Brain pericyte (primary cell): ENCODE data around the gene EVI2A.
"Not testable (repeated sequence)": the region's sequence is repeated elsewhere in the genome, so short reads cannot be mapped to it uniquely, and the experiment has no call there.

ENCODE experiments used
- DNase-seq: peaks from one replicate; pipeline ENCODE4 v3.0.0-alpha.2; 2012; ENCODE audit warnings: low read depth, low spot score

Gene EVI2A, protein sequence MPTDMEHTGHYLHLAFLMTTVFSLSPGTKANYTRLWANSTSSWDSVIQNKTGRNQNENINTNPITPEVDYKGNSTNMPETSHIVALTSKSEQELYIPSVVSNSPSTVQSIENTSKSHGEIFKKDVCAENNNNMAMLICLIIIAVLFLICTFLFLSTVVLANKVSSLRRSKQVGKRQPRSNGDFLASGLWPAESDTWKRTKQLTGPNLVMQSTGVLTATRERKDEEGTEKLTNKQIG

DNA sequence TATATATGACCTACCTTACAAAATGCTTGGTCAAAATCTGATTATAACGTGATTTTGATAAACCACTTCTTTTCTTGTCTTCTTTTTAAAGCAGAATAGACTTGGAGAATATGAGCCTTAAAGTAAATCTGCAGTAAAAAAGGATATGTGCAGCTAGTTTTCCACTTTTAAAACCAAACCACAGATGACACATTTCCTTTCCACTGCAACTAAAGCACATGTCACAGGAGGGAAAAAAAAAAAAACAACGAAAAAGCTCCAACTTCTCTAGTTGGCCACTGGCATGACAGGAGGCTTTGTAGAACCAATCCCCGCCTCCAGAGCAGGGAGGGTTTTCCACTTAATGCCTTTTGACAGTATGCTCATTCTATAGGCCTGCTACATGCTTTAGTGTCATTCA is at the start of gene EVI2A:
EVI2A (minus strand) TSS at position 142 of the 400 bp plus-strand sequence. CDS start 2,609 bp downstream, outside the sequence.
- no peak for DNase-seq

DNA sequence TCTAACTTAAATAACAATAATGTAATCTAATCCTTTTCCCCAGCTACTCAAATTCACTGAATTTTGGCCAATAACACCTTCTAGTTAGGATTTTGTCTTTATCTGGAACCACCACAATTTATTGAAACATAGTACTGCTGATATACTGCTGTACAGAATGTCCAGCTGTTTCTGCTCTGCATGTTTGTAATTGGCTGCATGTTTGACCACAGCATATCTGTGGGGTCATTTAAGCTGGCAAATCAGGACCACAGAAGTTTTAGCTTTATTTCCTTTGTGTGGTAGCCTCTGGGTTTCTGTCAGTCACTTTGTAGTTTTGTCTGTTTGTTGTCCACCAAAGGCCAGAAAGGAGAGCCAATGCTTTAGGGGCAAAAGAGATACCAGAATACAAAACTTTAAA is 47.8 kb upstream of the EVI2A start:
- no peak for DNase-seq

DNA sequence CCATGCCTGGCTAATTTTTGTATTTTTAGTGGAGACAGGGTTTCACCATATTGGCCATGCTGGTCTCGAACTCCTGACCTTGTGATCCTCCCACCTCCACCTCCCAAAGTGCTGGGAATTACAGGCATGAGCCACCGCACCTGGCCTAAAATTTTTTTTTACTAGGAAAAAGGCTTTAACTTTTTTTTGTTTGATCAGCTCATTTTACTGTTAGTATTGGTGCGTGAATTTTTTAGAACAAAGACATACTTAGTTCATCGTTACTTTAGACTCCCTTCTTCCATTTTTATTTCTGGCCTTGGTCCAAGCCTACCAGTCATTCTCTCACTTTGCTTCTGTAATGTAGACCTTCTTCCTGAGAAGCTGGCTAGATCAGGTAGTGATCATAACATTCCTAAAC is 44.7 kb upstream of the EVI2A start:
- no peak for DNase-seq

DNA sequence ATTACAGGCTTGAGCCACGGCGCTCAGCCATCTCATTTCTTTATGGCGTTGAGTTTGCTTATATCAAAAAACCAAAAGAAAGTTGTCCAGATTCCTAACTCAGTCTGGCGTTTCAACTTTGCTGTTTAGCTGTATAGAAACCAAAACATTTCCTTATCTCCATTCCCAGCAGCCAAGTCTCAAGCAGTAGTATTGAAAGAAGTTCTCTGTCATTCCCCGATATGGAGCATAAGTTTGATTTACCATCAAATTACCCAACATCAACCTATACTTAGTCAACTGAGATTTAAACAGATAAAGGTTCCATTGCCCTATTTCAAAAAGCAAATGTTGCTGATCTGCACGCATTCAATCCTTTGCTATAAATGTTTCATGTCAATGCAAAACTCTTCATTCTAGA is 42.6 kb upstream of the EVI2A start:
- DNase-seq, result no peak

DNA sequence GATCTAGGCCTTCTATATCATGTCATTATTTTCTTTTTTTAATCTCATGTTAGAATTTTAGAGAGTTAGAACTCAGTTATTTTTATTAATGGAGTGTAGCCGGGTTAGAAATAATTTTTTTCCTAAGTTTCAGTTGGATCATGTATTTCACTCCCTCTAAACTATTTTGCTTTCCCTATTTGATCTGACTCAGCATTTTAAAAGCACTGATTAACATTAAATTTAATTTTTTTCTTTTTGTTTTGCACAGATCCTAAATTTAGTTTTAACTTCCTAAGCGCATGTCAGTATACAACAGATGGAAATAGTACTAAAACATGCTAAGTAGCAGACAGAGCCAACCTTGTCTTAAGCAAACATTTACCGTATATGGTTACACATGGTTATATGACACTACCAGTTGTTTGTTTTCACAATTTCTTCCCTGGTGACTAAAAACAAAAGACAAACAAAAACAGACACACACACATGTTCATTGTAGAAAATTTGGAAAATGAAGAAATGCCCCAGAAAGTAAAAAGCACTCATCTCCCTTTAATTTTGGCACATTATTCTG is 36.5 kb upstream of the EVI2A start:
- DNase-seq, result no peak

DNA sequence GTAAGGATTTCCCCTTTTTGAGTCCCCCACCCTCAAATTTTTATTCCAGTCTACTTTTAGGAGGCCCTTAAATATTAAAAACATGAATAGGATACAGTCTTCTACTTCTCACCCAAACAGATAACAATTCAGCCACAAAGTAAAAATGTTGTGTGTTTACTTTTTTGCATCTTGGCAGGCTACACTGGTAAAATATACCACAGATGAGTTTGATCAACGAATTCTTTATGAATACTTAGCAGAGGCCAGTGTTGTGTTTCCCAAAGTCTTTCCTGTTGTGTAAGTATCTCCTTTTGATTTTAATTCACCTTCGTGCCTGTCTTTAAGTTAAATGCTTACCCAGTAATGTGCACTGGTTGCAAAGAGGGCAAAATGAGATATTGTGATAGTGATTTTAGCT is 35.7 kb upstream of the EVI2A start:
- no peak for DNase-seq

DNA sequence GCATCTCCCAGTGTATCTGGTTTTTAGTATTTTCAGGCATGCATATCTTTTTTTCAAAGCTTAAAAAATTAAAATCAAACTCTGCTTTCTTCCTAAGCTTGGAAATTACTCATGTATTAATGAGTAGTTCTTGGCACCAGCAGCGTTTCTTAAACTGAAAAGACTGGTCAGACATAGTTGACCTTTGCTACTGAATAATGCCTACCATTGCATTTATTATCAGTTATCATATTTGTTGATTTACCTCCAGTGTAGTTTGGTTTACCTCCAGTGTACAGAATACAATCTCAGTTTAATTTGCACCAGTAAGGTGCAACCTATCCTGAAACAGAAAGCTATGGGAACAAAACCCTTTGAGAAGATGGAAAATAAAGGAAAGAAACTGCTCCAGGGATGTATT is 34.5 kb upstream of the EVI2A start:
- DNase-seq, result no peak

DNA sequence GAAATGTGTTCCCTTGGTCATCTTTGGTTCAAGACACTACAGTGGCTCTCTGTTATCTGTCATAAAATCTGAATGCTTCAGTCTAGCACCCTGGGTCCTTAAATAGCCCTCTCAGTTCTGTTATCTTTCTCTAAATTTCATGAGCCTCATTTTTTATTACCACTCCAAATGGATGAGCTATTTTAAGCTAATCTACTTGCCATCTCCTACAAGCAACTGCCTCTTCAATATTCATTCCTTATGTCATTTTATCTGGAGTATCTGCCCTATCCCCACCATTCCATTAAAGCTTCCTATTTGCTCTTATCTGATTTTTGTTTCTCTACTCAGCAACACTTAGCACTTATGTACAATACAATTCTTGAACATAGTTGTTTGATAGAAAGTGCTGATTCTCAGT is 28.0 kb upstream of the EVI2A start:
- DNase-seq, result no peak

DNA sequence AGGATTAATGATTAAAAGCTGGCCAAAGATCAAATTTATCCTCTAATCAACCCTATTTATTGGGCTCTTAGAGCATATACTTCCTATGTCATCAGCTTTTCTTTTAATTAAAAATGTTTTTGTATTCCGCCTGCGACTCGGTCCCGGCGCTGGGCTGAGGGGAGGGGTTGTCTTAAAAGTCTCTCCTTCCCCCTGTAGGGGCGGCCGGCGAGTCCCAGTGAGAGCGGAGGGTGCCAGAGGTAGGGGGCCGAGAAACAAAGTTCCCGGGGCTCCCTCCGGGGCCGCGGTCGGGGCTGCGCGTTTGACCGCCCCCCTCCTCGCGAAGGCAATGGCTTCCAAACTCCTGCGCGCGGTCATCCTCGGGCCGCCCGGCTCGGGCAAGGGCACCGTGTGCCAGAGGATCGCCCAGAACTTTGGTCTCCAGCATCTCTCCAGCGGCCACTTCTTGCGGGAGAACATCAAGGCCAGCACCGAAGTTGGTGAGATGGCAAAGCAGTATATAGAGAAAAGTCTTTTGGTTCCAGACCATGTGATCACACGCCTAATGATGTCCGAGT is 23.8 kb upstream of the EVI2A start:
- DNase-seq, result not testable (repeated sequence)

DNA sequence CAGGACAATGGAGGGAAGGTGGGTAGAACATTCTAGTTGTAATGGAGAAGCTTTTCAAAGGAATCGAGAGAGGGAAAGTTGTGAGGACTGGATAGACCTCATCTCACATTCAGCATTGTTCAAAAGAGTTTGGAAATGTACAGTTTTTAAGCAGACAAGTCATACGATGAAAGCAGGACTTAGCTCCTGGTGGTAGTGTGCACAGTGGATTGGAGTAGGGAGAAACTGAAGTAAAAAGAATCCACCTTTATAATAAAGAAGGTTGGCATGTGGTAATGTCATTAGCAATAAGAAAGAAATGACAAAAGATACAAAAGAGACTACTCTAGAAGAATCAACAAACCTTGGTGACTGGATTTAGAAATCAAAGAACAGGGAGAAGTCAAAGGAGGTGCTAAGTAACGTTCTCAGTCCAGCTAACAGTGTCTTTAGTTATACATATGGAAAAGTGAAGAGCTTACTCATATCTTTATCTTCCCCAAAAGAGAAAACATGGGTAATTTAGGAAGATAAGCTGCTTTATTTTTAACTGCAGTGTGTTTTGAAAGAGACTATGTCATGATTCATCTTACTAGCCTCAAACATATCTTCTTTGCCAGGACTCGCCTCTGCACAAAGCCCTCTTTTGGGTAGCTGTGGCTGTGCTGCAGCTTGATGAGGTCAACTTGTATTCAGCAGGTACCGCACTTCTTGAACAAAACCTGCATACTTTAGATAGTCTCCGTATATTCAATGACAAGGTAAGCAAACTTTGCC is 18.7 kb upstream of the EVI2A start:
- no peak for DNase-seq

DNA sequence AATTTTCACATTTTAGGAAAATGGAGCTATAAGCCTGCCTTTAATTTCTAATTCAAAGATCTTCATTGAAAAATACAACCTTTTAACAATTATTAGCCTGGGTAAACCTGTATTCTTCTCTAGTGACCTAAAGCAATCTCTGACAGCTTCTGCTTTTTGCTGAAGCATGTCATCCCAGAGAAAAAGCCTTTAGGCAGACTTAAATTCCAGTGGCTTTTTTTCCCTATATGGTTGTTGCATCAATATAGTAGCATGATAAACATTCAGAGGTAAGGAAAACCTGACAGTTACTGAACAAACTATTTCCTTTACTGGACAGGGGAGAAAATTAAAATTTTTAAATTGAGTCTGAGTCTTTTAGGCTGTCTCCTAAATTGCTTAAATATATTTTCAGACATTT is 7.8 kb upstream of the EVI2A start:
- DNase-seq, result no peak

DNA sequence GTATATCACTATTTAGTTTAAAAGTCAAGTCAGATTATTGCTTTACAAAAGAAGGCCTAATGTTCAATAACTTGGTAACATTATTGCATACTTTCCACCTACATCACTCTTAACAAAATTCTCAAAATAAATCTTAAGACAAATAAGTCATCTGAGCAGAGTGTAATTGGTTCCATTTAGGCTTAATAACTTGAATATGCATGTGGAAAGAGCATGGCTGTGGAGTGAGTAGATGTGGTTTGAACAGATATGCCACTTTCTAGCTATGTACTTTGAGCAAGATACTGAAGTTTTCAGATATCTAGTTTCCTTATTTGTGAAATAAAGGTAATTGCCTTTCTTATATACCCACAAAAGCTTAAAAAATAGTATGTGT is 6.7 kb upstream of the EVI2A start:
- no peak for DNase-seq

DNA sequence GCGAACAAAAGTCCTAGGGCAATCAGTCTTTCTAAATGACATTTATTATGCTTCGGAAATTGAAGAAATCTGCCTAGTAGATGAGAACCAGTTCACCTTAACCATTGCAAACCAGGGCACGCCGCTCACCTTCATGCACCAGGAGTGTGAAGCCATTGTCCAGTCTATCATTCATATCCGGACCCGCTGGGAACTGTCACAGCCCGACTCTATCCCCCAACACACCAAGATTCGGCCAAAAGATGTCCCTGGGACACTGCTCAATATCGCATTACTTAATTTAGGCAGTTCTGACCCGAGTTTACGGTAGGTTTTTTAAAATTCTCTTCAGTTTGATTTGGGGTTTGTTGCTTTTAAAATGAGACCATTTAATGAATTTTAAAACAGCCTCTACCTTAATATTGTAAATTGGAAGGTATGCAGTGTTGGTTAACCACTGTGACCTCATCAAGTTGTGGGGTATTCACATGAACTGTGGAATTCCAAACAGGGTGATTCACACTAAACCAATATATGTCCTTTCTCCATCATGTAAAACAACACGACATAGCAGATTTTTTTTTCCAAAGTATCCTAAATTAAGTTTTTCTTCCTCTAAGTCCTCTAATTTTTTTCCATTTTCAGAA is 6.2 kb upstream of the EVI2A start:
- DNase-seq, result no peak

DNA sequence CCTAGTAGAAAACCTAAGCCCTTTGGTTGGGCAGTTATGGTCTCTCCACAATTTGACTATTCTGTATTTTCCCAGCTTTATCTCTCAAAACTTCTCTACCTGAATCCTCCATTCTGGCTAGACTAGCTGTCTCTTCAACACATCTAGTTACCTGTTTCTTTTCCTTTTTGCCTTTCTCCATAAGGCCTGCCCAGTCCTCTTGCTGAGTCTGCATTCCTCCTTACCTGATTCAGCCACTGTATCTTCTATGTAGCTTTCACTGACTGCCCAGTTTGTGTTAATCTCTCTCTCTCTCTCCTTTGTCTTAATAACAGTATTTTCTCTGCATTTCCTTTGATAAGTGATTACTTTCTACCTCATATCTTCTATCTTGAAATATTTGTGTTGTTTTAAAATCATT is 2.1 kb upstream of the EVI2A start:
- no peak for DNase-seq

DNA sequence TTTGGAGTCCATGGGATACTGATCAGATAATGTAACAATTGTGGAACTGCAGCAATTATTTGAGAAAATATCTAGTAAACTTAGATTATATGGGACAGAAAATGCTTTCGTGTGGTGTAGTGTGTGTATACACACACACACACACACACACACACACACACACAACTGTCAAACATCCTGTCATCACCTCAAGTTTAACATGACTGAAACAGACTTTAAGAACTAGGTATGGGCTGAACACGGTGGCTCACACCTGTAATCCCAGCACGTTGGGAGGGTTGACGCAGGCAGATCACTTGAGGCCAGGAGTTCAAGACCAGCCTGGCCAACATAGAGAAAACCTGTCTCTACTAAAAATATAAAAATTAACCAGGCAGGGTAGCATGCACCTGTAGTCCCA is 544 bp upstream of the EVI2A start:
- DNase-seq, result no peak

DNA sequence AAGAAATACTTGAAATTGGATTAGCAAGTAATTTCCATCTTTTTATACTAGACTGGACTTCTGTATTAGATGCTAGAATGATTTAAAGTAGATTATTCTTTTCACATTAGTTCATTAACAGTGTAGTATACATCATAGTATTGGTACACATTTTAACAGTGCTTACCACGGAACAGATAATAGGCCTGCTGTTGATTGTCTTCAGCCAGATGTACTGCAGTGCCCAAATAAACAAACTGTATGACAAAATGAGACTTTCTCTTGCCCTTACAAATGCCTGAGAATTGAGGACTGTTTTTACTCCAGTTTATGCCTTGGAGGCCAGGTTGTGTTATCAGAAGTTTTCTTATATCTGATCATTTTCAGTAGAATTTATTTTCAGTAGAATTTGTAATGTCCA is 631 bp downstream of the EVI2A start:
- no peak for DNase-seq

DNA sequence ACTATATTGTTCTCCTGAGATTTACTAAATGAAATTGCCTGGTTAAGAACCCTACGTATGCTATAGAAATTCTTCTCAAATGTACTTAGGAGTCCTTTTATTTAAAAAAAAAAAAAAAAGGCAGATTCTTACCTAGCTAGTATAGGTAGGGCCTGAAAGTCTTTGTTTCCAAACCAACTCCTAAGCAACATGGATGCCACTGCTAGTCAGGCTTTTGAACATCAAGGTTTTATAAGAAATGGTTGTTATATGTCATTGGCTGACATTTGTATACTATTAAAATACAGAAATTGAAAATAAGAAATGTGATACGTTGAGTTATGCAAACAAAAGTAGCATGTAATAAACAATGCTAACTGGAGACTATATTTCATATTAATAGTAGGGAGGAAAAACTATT is 1.2 kb downstream of the EVI2A start:
- DNase-seq, result no peak

DNA sequence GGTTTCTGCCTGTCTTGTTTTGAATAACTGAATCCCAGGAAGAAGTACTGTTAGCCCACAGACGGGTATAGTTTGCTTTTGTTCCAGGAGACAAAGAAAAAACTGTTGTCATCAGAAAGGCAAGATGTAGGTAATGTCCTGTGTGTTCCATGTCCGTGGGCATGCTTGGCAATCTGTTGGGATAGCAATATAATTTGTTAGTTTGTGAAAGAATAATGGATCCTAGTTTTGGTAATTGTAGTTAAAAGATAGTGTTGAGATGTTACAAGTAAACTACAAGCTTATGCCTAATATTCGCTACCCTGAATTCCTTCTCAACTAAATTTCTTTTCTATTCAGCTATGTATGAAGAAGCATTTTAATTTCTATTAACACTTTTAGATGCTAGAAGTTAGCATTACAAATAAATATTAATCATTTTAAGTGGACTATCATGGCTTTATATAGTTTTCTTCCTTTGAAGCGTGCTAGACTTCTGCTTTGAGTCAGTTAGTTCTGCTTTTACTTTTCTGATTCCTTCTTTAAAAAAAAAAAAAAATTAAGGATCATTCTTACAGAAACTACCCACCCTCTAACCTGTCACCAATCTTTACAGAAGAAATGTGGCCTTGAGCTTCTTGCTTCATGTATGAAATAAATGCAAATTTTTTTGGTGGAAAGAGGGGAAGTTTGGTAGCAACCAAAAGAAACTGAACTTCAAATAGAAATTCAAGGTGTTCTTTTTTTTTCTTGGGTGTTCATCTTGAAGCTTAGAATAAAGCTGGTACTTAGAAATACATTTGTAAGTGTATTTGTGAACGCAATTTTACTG is 2.4 kb downstream of the EVI2A start:
- DNase-seq, result no peak

DNA sequence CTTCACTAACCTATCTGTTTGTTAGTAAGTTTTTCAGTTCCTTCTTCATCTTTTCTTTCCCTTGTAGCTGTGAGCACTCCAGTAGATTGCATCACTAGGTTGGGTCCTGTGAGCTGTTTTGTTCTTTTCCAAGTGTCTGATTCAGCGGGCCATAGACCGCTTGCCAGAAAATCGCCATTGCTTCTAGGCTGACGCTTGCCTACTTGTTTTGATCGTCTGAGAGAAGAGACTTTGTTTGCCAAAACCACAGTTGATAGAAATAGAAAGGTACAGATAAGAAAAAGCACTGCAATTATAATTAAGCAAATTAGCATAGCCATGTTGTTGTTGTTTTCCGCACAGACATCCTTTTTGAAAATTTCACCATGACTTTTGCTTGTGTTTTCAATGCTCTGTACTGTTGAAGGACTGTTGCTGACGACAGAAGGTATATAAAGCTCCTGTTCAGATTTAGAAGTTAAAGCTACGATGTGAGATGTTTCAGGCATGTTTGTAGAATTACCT is 3.1 kb downstream of the EVI2A start:
- no peak for DNase-seq

DNA sequence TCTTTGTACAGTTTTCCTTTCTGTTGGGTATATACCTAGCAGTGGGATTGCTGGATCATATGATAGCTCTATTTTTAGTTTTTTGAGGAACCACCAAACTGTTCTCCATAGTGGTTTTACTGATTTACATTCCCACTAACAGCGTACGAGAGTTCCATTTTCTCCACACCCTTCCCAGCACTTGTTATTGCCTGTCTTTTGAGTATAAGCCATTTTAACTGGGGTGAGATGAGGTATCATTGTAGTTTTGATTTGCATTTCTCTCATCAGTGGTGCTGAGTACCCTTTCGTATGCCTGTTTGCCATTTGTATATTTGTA is 6.7 kb downstream of the EVI2A start:
- DNase-seq, result no peak

DNA sequence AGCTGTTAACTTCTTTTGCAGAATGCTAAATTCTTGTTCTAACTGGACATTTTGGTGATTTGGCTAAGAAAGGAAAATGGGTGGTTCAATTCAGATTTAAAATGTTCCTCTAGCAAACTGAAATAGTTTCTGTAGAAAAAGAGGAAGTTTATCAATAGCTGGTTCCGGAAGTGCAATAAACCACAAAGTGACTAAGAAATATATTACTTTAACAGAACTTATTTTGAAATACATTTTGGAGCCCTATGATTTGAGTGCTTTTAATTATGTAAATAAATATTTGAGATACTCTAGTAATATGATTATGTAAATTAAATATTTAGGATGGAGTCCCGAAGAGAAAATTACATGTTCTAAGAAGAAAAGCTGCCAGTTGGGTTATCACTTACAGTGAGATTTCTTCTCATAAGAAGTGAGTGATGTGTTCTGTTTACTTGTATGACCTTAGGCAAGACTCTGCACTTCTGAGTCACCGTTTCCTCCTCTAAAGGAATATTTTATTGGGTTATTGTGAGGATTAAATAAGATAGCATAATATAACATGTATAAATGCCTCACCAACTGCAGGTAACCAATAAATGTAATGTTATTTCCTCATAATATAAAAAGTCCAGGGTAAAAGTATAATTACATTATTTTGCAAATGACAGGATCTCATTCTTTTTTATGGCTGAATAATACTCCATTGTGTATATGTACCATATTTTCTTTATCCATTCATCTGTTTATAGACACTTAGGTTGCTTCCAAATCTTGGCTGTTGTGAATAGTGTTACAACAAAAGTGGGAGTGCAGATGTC is 7.2 kb downstream of the EVI2A start, which contains the start of gene EVI2B:
EVI2B (minus strand) TSS at position 73 of the 800 bp plus-strand sequence. CDS start 8,445 bp downstream, outside the sequence.
- no peak for DNase-seq
